Measurements from ENCODE around the gene CHRNA3.
"Not testable (repeated sequence)": the region's sequence is repeated elsewhere in the genome, so short reads cannot be mapped to it uniquely, and the experiment has no call there.

Gene CHRNA3

GRCh38 chr15:78617516-78617915 is 3.3 kb downstream of the CHRNA3 start:
- no peak for DNase-seq (ENCODE audit: low read depth)

- no peak for DNase-seq (ENCODE audit: low read depth)
Observed at GRCh38 chr15:78617076-78617475, 3.7 kb downstream of the CHRNA3 start.

- no peak for DNase-seq (ENCODE audit: low read depth)
Observed at GRCh38 chr15:78616506-78616905, 4.3 kb downstream of the CHRNA3 start.

GRCh38 chr15:78615151-78615589 is 5.6 kb downstream of the CHRNA3 start:
- DNase-seq (ENCODE audit: low read depth): no peak

GRCh38 chr15:78614021-78614420 is 6.8 kb downstream of the CHRNA3 start:
- DNase-seq (ENCODE audit: low read depth): no peak

GRCh38 chr15:78609551-78609950 is 11.2 kb downstream of the CHRNA3 start:
- not testable (repeated sequence) for DNase-seq (ENCODE audit: low read depth)

GRCh38 chr15:78605680-78606079 is 15.1 kb downstream of the CHRNA3 start:
- no peak for DNase-seq (ENCODE audit: low read depth)

- DNase-seq (ENCODE audit: low read depth): no peak
Observed at GRCh38 chr15:78605201-78605600, 15.6 kb downstream of the CHRNA3 start.

- no peak for DNase-seq (ENCODE audit: low read depth)
Observed at GRCh38 chr15:78604420-78604819, 16.4 kb downstream of the CHRNA3 start.

GRCh38 chr15:78603467-78603866 is 17.3 kb downstream of the CHRNA3 start:
- no peak for DNase-seq (ENCODE audit: low read depth)

GRCh38 chr15:78599189-78599588 is 21.6 kb downstream of the CHRNA3 start:
- DNase-seq (ENCODE audit: low read depth): no peak

GRCh38 chr15:78598348-78598747 is 22.4 kb downstream of the CHRNA3 start:
- no peak for DNase-seq (ENCODE audit: low read depth)

- DNase-seq (ENCODE audit: low read depth): no peak
Observed at GRCh38 chr15:78597583-78597982, 23.2 kb downstream of the CHRNA3 start.

GRCh38 chr15:78574944-78575343 is 45.9 kb downstream of the CHRNA3 start:
- no peak for DNase-seq (ENCODE audit: low read depth)

- DNase-seq (ENCODE audit: low read depth): no peak
Observed at GRCh38 chr15:78573416-78573815, 47.4 kb downstream of the CHRNA3 start.

- DNase-seq (ENCODE audit: low read depth): no peak
Observed at GRCh38 chr15:78571382-78571781, 49.4 kb downstream of the CHRNA3 start.

- DNase-seq (ENCODE audit: low read depth): no peak
Observed at GRCh38 chr15:78570710-78571109, 50.1 kb downstream of the CHRNA3 start.

GRCh38 chr15:78567531-78567930 is 53.3 kb downstream of the CHRNA3 start:
- no peak for DNase-seq (ENCODE audit: low read depth)

GRCh38 chr15:78565951-78566774 is 54.6 kb downstream of the CHRNA3 start:
- DNase-seq (ENCODE audit: low read depth): no peak

GRCh38 chr15:78565097-78565950 is 55.5 kb downstream of the CHRNA3 start, which contains the start of gene CHRNA5:
CHRNA5 (plus strand) TSS chr15:78565520; CDS start chr15:78565720, 200 bp downstream.
- peak; percentile 78 for DNase-seq (ENCODE audit: low read depth)

GRCh38 chr15:78564743-78565096 is 56.1 kb downstream of the CHRNA3 start:
- no peak for DNase-seq (ENCODE audit: low read depth)

GRCh38 chr15:78563092-78563491 is 57.7 kb downstream of the CHRNA3 start:
- no peak for DNase-seq (ENCODE audit: low read depth)

- DNase-seq (ENCODE audit: low read depth): no peak
Observed at GRCh38 chr15:78561490-78561889, 59.3 kb downstream of the CHRNA3 start.
